Bronchial epithelial cell (primary cell): ENCODE measurements around the gene PRICKLE1. TPM values are rescaled to one million over a fixed set of nuclear protein-coding genes. Genes with fewer than 3 reads are reported as not detected.

ENCODE experiments used
- DNase-seq: peaks from one replicate; pipeline ENCODE4 v3.0.0-alpha.2; 2010; ENCODE audit warnings: low read depth
- FAIRE-seq: peaks from 2 replicates; lab custom pipeline; 2011; peaks lifted over from hg19 to GRCh38; lab: Jason Lieb, UNC
- H3K27me3 ChIP-seq: 2 replicates; pipeline ENCODE4 v1.5.1; 2011; ENCODE audit warnings: low read length; ENCODE audit not compliant: control insufficient read depth, insufficient read depth
- H3K36me3 ChIP-seq: 2 replicates; pipeline ENCODE4 v1.5.1; 2011; ENCODE audit warnings: low read length; ENCODE audit not compliant: control insufficient read depth, insufficient read depth
- H3K4me3 ChIP-seq: 2 replicates; pipeline ENCODE4 v1.5.1; 2011; ENCODE audit warnings: mild to moderate bottlenecking, low read depth, low read length, control low read depth
- CTCF ChIP-seq: IDR thresholded peaks from 2 replicates; pipeline ENCODE4 v1.5.1; 2011; ENCODE audit warnings: mild to moderate bottlenecking, moderate library complexity, low read length, control low read depth, inconsistent platforms; ENCODE audit not compliant: insufficient read depth, severe bottlenecking
- total RNA-seq: library from RNA; depleted of rRNA; stranded (reverse); fragments of >200 nt; gene quantifications from 2 replicates; pipeline ENCODE4 v1.2.1, GENCODE V29; 2014

PRICKLE1 gene
- total RNA-seq, 1 donor from 2014 or later: 1.1 TPM

DNA sequence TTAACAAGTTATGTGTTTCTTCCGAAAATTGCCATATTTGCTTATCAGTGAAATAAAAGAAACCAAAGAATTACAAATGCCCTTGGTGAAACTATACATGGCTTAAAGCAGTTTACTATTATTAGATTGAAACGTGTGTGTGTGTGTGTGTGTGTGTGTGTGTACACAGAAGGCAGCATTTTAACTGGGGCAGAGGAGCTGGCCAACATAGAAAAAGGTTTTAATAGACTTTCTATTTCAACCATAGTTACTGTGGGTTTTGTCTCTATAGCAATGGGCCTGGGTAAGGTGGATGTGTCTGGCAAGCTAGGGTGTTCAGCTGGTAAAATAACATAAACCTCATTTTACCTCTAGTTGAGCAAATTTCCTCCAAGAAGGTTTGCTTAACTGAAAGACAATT is 6.5 kb downstream of the PRICKLE1 start:
- no peak for DNase-seq
- no peaks in the 10 kb centered on the region for H3K27me3 ChIP-seq
- H3K4me3 ChIP-seq: no peak overlapping the region
- no peak for TF ChIP-seq CTCF
- H3K36me3 ChIP-seq: no peaks in the 10 kb centered on the region
- no peak for FAIRE-seq

- TF ChIP-seq CTCF: no peak
- FAIRE-seq (no peak), DNase-seq (no peak)
- H3K36me3 ChIP-seq: no peaks in the 10 kb centered on the region
- no peaks in the 10 kb centered on the region for H3K27me3 ChIP-seq
- no peak overlapping the region for H3K4me3 ChIP-seq
These were observed 7.0 kb downstream of the PRICKLE1 start for GRCh38 chr12:42582498-42582897.

GRCh38 chr12:42582050-42582449 is 7.5 kb downstream of the PRICKLE1 start:
- no peaks in the 10 kb centered on the region for H3K36me3 ChIP-seq
- H3K4me3 ChIP-seq: no peak overlapping the region
- TF ChIP-seq CTCF: no peak
- no peak for FAIRE-seq
- no peaks in the 10 kb centered on the region for H3K27me3 ChIP-seq
- DNase-seq: no peak

GRCh38 chr12:42576374-42576773 is 13.2 kb downstream of the PRICKLE1 start:
- Histone ChIP-seq H3K36me3 (no peaks in the 10 kb centered on the region), H3K27me3 (no peaks in the 10 kb centered on the region), H3K4me3 (no peak overlapping the region)
- TF ChIP-seq CTCF: no peak
- DNase-seq (no peak), FAIRE-seq (no peak)

GRCh38 chr12:42575717-42576116 is 13.8 kb downstream of the PRICKLE1 start:
- H3K27me3 ChIP-seq: no peaks in the 10 kb centered on the region
- no peak for TF ChIP-seq CTCF
- DNase-seq (no peak), FAIRE-seq (no peak)
- no peaks in the 10 kb centered on the region for H3K36me3 ChIP-seq
- H3K4me3 ChIP-seq: no peak overlapping the region

DNA sequence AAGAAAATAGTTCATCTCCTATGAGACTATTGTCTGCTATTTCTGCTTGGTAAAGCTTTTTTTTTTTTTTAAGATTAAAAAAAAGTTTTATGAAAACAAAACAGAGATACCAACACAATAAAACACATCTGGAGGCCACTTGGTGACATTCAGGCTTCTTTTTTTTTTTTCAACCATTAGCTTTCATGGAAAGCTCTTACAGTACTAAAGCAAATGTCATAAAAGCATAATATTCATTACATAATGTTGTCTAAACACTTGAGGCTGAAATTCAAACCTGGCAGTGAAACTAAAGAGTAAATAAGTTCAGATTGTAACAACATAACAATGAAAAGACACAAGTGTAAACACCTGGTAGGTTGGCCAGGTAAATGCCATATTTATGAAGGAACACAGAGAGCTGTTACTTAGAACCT is 14.7 kb downstream of the PRICKLE1 start:
- no peak for DNase-seq
- no peak for FAIRE-seq
- TF ChIP-seq CTCF: no peak
- no peaks in the 10 kb centered on the region for H3K36me3 ChIP-seq
- no peaks in the 10 kb centered on the region for H3K27me3 ChIP-seq
- no peak overlapping the region for H3K4me3 ChIP-seq
